Measurements from ENCODE around the gene SLC10A7.

- no peak for TF ChIP-seq BRCA1 (IDR thresholded peaks at IDR 0.05; ENCODE audit: low read depth, low read length)
- no peak for TF ChIP-seq RAD21 (IDR thresholded peaks at IDR 0.05 in 1 of 2, conservative IDR thresholded peaks at IDR 0.05 in 1 of 2; ENCODE audit: low read depth in 2 of 2, low read length in 2 of 2)
These were observed 172.4 kb downstream of the SLC10A7 start for GRCh38 chr4:146349306-146349705.
